HUES64 (cell line): ENCODE data around the gene ANKRD44.

Experiments used
- H3K27ac ChIP-seq: 2 replicates; pipeline ENCODE4 v1.7.0; 2013; ENCODE audit warnings: low read depth, low read length, inconsistent platforms
- H3K27me3 ChIP-seq: 2 replicates; pipeline ENCODE4 v1.6.1; 2013; ENCODE audit warnings: mild to moderate bottlenecking, low read length; ENCODE audit not compliant: insufficient read depth
- H3K36me3 ChIP-seq: 2 replicates; pipeline ENCODE4 v1.6.1; 2013; ENCODE audit warnings: mild to moderate bottlenecking, low read length; ENCODE audit not compliant: insufficient read depth
- H3K4me1 ChIP-seq: 2 replicates; pipeline ENCODE4 v1.6.1; 2013; ENCODE audit warnings: mild to moderate bottlenecking, low read length, moderate library complexity; ENCODE audit not compliant: insufficient read depth
- H3K4me3 ChIP-seq: 2 replicates; pipeline ENCODE4 v1.5.1; 2013; ENCODE audit warnings: mild to moderate bottlenecking, low read length, moderate library complexity
- H3K9ac ChIP-seq: 2 replicates; pipeline ENCODE4 v1.6.1; 2013; ENCODE audit warnings: mild to moderate bottlenecking, low read depth, low read length
- H3K9me3 ChIP-seq: 2 replicates; pipeline ENCODE4 v1.6.1; 2013; ENCODE audit warnings: low read depth, low read length; ENCODE audit not compliant: insufficient read depth
- WGBS: fragments of 150-250, 120-280 bp; methylation state at CpG from one replicate; pipeline ENCODE4 v1.1.7; 2013; ENCODE audit warnings: missing lambda C conversion rate; 5-methylcytosine and 5-hydroxymethylcytosine counted together

ANKRD44 gene

DNA sequence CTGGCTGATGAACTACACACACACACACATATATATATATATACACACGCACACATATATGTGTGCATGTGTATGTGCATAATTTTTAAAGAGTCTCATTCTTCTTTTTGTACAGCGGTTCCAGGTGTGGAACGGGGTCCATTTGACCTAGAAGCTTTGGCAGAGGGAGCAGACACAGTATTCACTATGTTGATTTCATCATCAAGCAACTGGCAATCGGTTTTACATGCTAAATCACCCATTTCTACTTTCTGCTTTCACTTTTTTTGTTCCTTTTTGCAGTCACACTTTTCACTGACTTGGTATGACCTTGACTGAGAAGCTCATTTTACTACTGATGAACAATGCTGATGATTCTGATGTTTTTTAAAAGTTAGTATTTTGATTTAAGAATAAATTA lies 321.1 kb downstream of the ANKRD44 start:
- Histone ChIP-seq H3K4me1 (peaks cover 23% of the 10 kb centered on the region; the same call in 1 of the 2 replicates), H3K36me3 (no peaks in the 10 kb centered on the region), H3K9me3 (no peaks in the 10 kb centered on the region), H3K27me3 (no peaks in the 10 kb centered on the region), H3K4me3 (no peak overlapping the region), H3K9ac (no peak overlapping the region), H3K27ac (no peak overlapping the region)
- 92% methylated on average over 3 of the region's 4 CpGs for WGBS

DNA sequence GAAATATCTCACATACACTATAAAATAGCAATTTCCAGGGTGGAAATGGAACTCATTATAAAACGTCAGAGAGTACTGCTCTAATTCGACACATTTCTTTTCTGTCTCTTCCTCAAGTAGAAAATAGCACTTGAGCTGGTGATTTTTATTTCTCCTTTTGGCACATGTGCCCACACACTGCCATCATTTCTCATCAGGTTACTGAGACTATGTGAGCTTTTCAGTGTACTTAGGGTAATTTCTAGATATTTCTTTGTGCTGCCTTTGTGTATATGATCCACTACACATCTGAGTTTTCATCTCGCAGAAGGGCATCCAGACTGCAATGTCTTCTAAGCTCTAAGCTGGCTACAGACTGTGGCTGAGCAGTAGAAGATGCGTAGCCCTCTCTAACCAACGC lies 321.9 kb downstream of the ANKRD44 start:
- H3K27me3 ChIP-seq, result no peaks in the 10 kb centered on the region
- no peaks in the 10 kb centered on the region for H3K9me3 ChIP-seq
- H3K4me3 ChIP-seq, result no peak overlapping the region
- no peak overlapping the region for H3K27ac ChIP-seq
- 93% methylated on average over 5 of the region's 5 CpGs for WGBS
- H3K4me1 ChIP-seq, result peaks cover 23% of the 10 kb centered on the region; the same call in 1 of the 2 replicates
- no peak overlapping the region for H3K9ac ChIP-seq
- H3K36me3 ChIP-seq, result no peaks in the 10 kb centered on the region

DNA sequence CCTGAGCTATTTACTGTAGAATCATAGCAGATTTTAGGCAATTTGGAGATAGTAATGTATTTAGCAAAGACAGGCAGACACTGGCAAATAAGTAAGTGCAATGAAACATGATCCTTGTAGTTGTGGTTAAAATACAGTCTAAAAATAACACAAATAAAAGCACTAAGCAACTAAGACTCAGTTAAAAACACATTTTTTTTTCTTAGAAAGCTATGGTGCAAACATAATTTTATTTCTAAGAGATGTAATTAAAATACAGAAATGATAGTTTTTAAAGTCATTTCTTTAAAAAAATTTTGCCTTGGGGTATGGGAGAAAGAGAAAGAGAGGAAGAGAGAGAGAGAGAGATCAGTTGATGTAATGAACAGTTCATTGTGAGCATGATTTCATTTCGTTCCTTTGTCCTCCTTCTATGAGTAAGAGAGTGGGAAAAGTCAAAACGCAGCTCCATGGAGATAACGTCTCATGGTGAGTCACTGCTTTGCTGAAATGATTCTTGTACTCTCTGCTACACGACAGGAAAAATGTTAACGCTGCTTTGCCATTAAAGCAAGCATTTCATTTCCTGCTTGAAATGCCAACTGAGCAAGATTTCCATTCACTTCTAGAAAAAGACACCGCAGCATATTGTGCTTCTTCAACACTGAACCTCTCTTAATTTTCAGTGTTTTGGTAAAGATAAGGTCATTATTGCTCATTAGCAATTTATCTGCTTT lies 322.8 kb downstream of the ANKRD44 start:
- Histone ChIP-seq H3K4me1 (peaks cover 23% of the 10 kb centered on the region; the same call in 1 of the 2 replicates), H3K27ac (no peak overlapping the region), H3K9ac (peak overlapping the region; percentile 23; the same call in 1 of the 2 replicates), H3K27me3 (no peaks in the 10 kb centered on the region), H3K36me3 (no peaks in the 10 kb centered on the region), H3K4me3 (no peak overlapping the region), H3K9me3 (no peaks in the 10 kb centered on the region)
- 45% methylated on average over 6 of the region's 6 CpGs for WGBS

DNA sequence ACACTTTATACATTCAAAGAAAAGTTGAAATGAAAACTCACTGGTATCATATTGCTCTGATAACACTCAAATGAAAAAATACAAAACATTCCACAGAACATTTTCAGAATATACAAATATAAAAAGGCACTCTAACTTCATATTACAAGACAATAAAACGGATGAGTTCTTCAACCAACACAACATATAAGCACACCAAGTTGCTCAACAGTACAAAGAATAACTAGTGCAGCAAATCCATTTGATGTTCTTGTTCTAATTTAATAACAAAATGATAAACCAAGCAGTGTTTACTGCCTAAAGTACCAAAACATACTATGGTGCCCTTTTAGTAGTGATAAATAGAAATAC lies 323.3 kb downstream of the ANKRD44 start:
- H3K27me3 ChIP-seq, result no peaks in the 10 kb centered on the region
- H3K4me1 ChIP-seq, result peaks cover 23% of the 10 kb centered on the region; the same call in 1 of the 2 replicates
- no peak overlapping the region for H3K4me3 ChIP-seq
- no peaks in the 10 kb centered on the region for H3K36me3 ChIP-seq
- H3K9me3 ChIP-seq, result no peaks in the 10 kb centered on the region
- 88% methylated on average over 1 of the region's 1 CpG for WGBS
- peak overlapping the region; percentile 23; the same call in 1 of the 2 replicates for H3K9ac ChIP-seq
- H3K27ac ChIP-seq, result no peak overlapping the region

- Histone ChIP-seq H3K9me3 (no peaks in the 10 kb centered on the region), H3K27me3 (no peaks in the 10 kb centered on the region)
- 81% methylated on average over 3 of the region's 3 CpGs for WGBS
These were observed 324.9 kb downstream of the ANKRD44 start for GRCh38 chr2:196985511-196986183.

GRCh38 chr2:196984903-196985302 lies 325.7 kb downstream of the ANKRD44 start:
- no peaks in the 10 kb centered on the region for H3K36me3 ChIP-seq
- no peaks in the 10 kb centered on the region for H3K27me3 ChIP-seq
- 94% methylated on average over 5 of the region's 5 CpGs for WGBS
- H3K9ac ChIP-seq, result no peak overlapping the region
- no peak overlapping the region for H3K4me3 ChIP-seq
- no peaks in the 10 kb centered on the region for H3K9me3 ChIP-seq
- peaks cover 18% of the 10 kb centered on the region; the same call in 1 of the 2 replicates for H3K4me1 ChIP-seq
- H3K27ac ChIP-seq, result no peak overlapping the region

More at GRCh38 chr2:196985511-196986183, 324.9 kb downstream of the ANKRD44 start:
- H3K4me1 ChIP-seq, result peaks cover 21% of the 10 kb centered on the region; the same call in 1 of the 2 replicates
- H3K36me3 ChIP-seq, result no peaks in the 10 kb centered on the region
- H3K4me3 ChIP-seq, result no peak overlapping the region
- H3K9ac ChIP-seq, result no peak overlapping the region
- no peak overlapping the region for H3K27ac ChIP-seq

GRCh38 chr2:196983934-196984333 lies 326.6 kb downstream of the ANKRD44 start:
- 96% methylated on average over 3 of the region's 3 CpGs for WGBS
- H3K4me1 ChIP-seq, result peaks cover 18% of the 10 kb centered on the region; the same call in 1 of the 2 replicates
- no peak overlapping the region for H3K27ac ChIP-seq
- no peak overlapping the region for H3K9ac ChIP-seq
- no peaks in the 10 kb centered on the region for H3K9me3 ChIP-seq
- no peak overlapping the region for H3K4me3 ChIP-seq
- H3K36me3 ChIP-seq, result no peaks in the 10 kb centered on the region
- no peaks in the 10 kb centered on the region for H3K27me3 ChIP-seq

GRCh38 chr2:196980473-196980872 lies 330.1 kb downstream of the ANKRD44 start:
- no peaks in the 10 kb centered on the region for H3K4me1 ChIP-seq
- H3K36me3 ChIP-seq, result no peaks in the 10 kb centered on the region
- no peak overlapping the region for H3K4me3 ChIP-seq
- no peaks in the 10 kb centered on the region for H3K9me3 ChIP-seq
- H3K9ac ChIP-seq, result no peak overlapping the region
- no peak overlapping the region for H3K27ac ChIP-seq
- no peaks in the 10 kb centered on the region for H3K27me3 ChIP-seq
- 85% methylated on average over 2 of the region's 3 CpGs for WGBS

GRCh38 chr2:196980001-196980400 lies 330.6 kb downstream of the ANKRD44 start:
- H3K27ac ChIP-seq, result no peak overlapping the region
- no peak overlapping the region for H3K9ac ChIP-seq
- H3K36me3 ChIP-seq, result no peaks in the 10 kb centered on the region
- 92% methylated on average over 1 of the region's 1 CpG for WGBS
- H3K9me3 ChIP-seq, result no peaks in the 10 kb centered on the region
- H3K27me3 ChIP-seq, result no peaks in the 10 kb centered on the region
- no peak overlapping the region for H3K4me3 ChIP-seq
- no peaks in the 10 kb centered on the region for H3K4me1 ChIP-seq

GRCh38 chr2:196977507-196977906 lies 333.1 kb downstream of the ANKRD44 start:
- H3K36me3 ChIP-seq, result no peaks in the 10 kb centered on the region
- H3K27ac ChIP-seq, result no peak overlapping the region
- no peaks in the 10 kb centered on the region for H3K4me1 ChIP-seq
- H3K27me3 ChIP-seq, result no peaks in the 10 kb centered on the region
- H3K4me3 ChIP-seq, result no peak overlapping the region
- no peak overlapping the region for H3K9ac ChIP-seq
- 96% methylated on average over 2 of the region's 2 CpGs for WGBS
- no peaks in the 10 kb centered on the region for H3K9me3 ChIP-seq

- Histone ChIP-seq H3K36me3 (no peaks in the 10 kb centered on the region), H3K27me3 (no peaks in the 10 kb centered on the region), H3K9me3 (no peaks in the 10 kb centered on the region), H3K4me1 (peaks cover 12% of the 10 kb centered on the region), H3K9ac (no peak overlapping the region), H3K4me3 (no peak overlapping the region), H3K27ac (no peak overlapping the region)
- no CpG with 5 or more reads among the region's 1 CpG for WGBS
These were observed 335.6 kb downstream of the ANKRD44 start for GRCh38 chr2:196974970-196975369.
